Measurements from ENCODE around the gene DYNLRB1.

- TF ChIP-seq, protein P1, sequence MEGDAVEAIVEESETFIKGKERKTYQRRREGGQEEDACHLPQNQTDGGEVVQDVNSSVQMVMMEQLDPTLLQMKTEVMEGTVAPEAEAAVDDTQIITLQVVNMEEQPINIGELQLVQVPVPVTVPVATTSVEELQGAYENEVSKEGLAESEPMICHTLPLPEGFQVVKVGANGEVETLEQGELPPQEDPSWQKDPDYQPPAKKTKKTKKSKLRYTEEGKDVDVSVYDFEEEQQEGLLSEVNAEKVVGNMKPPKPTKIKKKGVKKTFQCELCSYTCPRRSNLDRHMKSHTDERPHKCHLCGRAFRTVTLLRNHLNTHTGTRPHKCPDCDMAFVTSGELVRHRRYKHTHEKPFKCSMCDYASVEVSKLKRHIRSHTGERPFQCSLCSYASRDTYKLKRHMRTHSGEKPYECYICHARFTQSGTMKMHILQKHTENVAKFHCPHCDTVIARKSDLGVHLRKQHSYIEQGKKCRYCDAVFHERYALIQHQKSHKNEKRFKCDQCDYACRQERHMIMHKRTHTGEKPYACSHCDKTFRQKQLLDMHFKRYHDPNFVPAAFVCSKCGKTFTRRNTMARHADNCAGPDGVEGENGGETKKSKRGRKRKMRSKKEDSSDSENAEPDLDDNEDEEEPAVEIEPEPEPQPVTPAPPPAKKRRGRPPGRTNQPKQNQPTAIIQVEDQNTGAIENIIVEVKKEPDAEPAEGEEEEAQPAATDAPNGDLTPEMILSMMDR (IDR thresholded peaks at IDR 0.05), result no peak
- no peak for TF ChIP-seq ZFX (IDR thresholded peaks at IDR 0.05; ENCODE audit: borderline replicate concordance)
Measured at GRCh38 chr20:34560141-34560523, 43.9 kb downstream of the DYNLRB1 start.

Data from 22Rv1 (cell line).